Measurements from ENCODE around the gene RBMS1. TPM values are rescaled to one million over a fixed set of nuclear protein-coding genes. Genes with fewer than 3 reads are reported as not detected.

The RBMS1 gene
- total RNA-seq, 2 donors from 2014 or later = 108 to 110 TPM

DNA sequence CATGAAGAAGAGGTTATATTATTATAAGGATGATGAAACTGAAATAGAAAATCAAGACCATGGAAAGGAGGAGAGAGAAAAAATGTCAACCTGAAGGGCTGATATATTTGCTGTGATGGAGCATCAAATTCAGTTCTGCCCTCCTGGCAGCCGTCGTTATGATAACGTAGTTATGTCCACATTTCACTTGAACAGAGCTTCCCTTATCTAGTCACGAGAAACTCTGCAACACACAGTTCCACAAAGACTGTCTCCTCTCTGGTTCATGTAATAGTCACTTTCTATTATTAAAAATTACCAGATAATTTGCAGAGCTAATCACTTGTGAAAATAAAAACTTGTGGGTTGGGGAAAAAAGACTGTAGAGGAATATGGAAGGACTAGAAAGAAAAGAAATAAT lies 19.5 kb upstream of the RBMS1 start:
- Mint-ChIP-seq H3K36me3 (ENCODE audit: low read depth) (peaks cover 3% of the 10 kb centered on the region), H3K27me3 (no peaks in the 10 kb centered on the region), H3K27ac (no peak overlapping the region), H3K4me3 (no peak overlapping the region), H3K4me1 (peaks cover 14% of the 10 kb centered on the region)
- DNase-seq (no peak), ATAC-seq (no peak)
- no peaks in the 10 kb centered on the region for H3K9me3 ChIP-seq (ENCODE audit: control insufficient read depth, low read length, poor library complexity, severe bottlenecking)

DNA sequence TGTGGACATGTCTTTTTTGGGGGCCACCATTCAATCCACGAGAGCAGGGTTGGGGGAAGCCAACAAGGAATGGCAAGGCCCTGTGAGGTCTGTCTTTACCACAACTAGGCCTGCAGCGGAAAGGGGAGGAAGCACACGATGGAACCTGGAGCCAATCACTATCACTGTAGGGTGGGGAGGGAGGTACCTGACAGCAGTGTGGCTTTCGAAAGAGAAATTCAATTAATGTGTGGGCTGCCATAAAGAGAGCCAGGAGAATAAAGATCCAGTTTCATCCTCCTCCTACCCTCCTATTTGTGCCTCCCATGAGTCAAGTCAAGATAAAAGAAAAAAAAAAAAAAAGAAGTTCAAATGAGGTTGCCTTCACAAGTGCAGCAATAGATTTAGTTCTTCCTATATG lies 18.9 kb upstream of the RBMS1 start:
- Mint-ChIP-seq H3K36me3 (ENCODE audit: low read depth) (peaks cover 3% of the 10 kb centered on the region), H3K27me3 (no peaks in the 10 kb centered on the region), H3K4me3 (no peak overlapping the region), H3K4me1 (peaks cover 14% of the 10 kb centered on the region), H3K27ac (no peak overlapping the region)
- no peaks in the 10 kb centered on the region for H3K9me3 ChIP-seq (ENCODE audit: control insufficient read depth, low read length, poor library complexity, severe bottlenecking)
- DNase-seq (no peak), ATAC-seq (no peak)

DNA sequence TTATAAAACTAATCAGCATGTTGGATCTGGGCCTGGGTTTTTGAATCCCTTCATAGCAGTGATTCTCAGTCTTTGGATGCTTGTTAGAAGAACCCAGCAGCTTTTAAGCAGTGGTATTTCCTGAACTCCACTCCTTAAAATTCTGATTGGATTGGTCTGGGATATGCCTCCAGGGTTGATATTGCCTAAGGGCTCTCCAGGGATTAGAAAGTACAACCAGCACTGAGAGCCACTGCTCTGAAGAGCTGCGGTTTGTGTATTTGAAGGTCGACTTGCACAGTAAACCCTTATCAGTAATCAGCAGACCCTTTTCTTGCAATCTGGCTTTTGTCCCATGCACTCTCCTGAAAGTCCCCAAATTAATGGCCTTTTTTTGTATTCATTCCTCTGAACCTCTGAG lies 17.0 kb upstream of the RBMS1 start:
- Mint-ChIP-seq H3K4me1 (peaks cover 14% of the 10 kb centered on the region), H3K27ac (no peak overlapping the region), H3K27me3 (no peaks in the 10 kb centered on the region), H3K36me3 (ENCODE audit: low read depth) (peaks cover 3% of the 10 kb centered on the region), H3K4me3 (no peak overlapping the region)
- no peaks in the 10 kb centered on the region for H3K9me3 ChIP-seq (ENCODE audit: control insufficient read depth, low read length, poor library complexity, severe bottlenecking)
- DNase-seq (no peak), ATAC-seq (no peak)

DNA sequence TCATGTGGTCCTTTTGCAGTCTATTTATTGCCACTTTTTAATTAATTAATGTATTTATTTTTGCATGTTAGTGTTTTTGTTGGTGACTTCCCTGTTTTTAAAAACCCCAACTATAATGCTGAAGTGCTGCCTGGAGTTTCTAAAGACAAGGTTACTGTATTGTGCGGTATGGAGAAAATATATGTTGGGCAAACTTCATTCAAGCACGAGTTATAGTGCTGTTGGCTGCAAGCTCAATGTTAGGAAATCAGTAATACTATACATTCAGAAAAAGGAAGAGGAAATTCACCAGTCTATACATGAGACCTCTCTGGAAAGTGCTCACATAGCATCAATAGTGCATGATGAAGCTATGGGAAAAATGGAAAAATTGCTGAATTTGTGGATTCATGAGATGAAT lies 15.4 kb upstream of the RBMS1 start:
- peaks cover 14% of the 10 kb centered on the region for H3K4me1 Mint-ChIP-seq
- H3K27me3 Mint-ChIP-seq = no peaks in the 10 kb centered on the region

DNA sequence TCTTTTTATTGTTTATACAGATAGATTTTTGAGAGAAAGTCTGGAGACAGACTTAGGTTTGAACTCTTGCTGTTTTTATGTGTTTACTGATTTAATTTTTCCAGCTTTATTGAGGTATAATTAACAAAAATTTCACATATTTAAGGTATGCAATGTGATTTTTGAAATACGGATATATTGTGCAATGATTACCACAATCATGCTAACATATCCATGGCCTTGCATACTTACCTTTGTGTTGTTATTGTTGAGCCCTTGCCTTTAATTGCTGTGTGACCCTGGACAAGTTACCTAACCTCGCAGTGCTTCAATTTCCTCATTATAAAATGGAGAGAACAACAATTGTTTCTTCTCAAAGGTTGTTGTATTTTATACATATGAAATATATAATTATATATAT lies 13.9 kb upstream of the RBMS1 start:
- no peak overlapping the region for H3K4me3 Mint-ChIP-seq
- H3K27ac Mint-ChIP-seq = no peak overlapping the region
- peaks cover 14% of the 10 kb centered on the region for H3K4me1 Mint-ChIP-seq
- DNase-seq = no peak
- no peak for ATAC-seq
- no peaks in the 10 kb centered on the region for H3K9me3 ChIP-seq (ENCODE audit: control insufficient read depth, low read length, poor library complexity, severe bottlenecking)
- no peaks in the 10 kb centered on the region for H3K36me3 Mint-ChIP-seq (ENCODE audit: low read depth)
- H3K27me3 Mint-ChIP-seq = no peaks in the 10 kb centered on the region

More for the DNA sequence above, 15.4 kb upstream of the RBMS1 start:
- no peaks in the 10 kb centered on the region for H3K9me3 ChIP-seq (ENCODE audit: control insufficient read depth, low read length, poor library complexity, severe bottlenecking)
- Mint-ChIP-seq H3K4me3 (no peak overlapping the region), H3K36me3 (ENCODE audit: low read depth) (no peaks in the 10 kb centered on the region), H3K27ac (no peak overlapping the region)
- DNase-seq (no peak), ATAC-seq (no peak)

DNA sequence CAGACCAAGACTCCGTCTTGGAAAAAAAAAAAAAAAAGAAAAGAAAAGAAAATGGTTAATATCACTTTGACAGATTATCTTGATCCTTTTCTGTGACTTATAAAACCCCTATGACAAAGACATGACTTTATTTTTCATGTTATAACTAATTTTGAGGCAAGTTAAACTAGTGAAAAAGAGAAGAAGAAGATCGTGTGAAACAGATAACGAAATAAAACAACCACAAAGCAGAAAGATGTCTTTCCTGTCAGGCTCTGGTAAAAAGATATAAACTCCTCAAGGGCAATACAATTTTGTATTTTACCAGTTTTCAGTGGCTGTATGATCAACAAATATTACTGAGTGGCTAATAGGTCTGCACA lies 13.4 kb upstream of the RBMS1 start:
- H3K4me3 Mint-ChIP-seq = peak overlapping the region; percentile 56
- ATAC-seq (no peak), DNase-seq (no peak)
- H3K36me3 Mint-ChIP-seq (ENCODE audit: low read depth) = no peaks in the 10 kb centered on the region
- no peaks in the 10 kb centered on the region for H3K27me3 Mint-ChIP-seq
- no peaks in the 10 kb centered on the region for H3K9me3 ChIP-seq (ENCODE audit: control insufficient read depth, low read length, poor library complexity, severe bottlenecking)
- peaks cover 14% of the 10 kb centered on the region for H3K4me1 Mint-ChIP-seq
- peak overlapping the region; percentile 95 for H3K27ac Mint-ChIP-seq

DNA sequence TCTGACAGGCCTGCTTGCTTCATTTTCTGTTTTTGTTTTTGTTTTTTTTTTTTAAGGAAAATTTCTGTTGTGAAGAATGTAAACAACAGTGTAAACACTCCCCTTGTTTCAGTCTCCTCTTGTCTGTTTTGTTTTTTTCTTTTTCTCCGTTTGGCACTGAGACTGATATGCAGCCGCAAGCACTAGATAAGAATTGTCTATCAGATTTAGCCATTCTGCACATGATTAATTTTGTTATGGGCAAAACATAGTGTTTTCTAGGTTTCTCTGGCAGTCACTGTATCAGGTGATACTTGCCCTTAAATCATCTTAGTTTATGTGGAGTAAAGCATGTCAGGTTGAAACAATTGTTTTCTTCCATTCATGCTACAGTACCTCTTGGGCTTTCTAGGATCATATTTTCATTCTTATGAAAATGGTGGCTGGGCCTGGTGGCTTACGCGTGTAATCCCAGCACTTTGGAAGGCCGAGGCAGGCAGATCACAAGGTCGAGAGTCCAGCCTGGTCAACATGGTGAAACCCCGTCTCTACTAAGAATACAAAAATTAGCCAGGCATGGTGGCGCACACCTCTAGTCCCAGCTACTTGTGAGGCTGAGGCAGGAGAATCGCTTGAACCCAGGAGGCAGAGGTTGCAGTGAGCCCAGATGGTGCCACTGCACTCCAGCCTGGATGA lies 12.9 kb upstream of the RBMS1 start:
- DNase-seq = no peak
- Mint-ChIP-seq H3K4me1 (peaks cover 14% of the 10 kb centered on the region), H3K27me3 (no peaks in the 10 kb centered on the region), H3K4me3 (peak overlapping the region; percentile 56), H3K36me3 (ENCODE audit: low read depth) (no peaks in the 10 kb centered on the region), H3K27ac (peak overlapping the region; percentile 95)
- ATAC-seq = no peak
- H3K9me3 ChIP-seq (ENCODE audit: control insufficient read depth, low read length, poor library complexity, severe bottlenecking) = no peaks in the 10 kb centered on the region

DNA sequence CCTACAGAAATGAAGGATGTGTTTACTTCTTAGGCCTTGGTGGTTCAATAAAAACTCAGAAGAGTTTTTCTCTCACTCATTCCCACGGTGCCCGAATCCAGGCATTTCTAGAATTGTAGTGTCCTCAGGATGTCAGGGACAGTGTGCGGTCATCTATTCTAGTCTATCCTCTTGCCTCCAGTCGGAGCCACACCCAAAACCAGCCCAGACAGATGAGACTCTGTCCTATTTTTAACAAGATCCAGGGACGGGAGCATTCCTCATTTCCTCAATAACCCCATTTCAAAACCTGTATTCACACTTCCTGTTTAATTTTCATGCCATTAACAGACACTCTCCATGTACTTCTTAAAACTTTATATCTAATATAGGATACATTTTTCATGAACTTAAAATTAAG lies 11.6 kb upstream of the RBMS1 start:
- no peak overlapping the region for H3K4me3 Mint-ChIP-seq
- H3K36me3 Mint-ChIP-seq (ENCODE audit: low read depth) = no peaks in the 10 kb centered on the region
- ATAC-seq (no peak), DNase-seq (no peak)
- H3K27me3 Mint-ChIP-seq = no peaks in the 10 kb centered on the region
- H3K4me1 Mint-ChIP-seq = peaks cover 12% of the 10 kb centered on the region
- H3K27ac Mint-ChIP-seq = no peak overlapping the region
- no peaks in the 10 kb centered on the region for H3K9me3 ChIP-seq (ENCODE audit: control insufficient read depth, low read length, poor library complexity, severe bottlenecking)

DNA sequence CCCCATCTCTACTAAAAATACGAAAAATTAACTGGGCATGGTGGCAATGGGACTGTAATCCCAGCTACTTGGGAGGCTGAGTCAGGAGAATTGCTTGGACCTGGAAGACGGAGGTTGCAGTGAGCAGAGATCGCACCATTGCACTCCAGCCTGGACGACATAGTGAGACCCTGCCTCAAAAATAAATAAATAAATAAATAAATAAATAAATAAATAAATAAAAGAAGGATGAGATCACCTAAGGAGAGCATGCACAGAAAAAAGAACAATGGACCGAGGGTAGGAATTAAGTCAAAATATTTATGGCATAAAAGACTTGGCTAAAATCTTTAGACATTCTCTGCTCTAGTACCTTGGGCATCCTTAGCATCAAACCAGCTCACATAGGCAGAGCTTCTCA lies 8.9 kb upstream of the RBMS1 start:
- no peaks in the 10 kb centered on the region for H3K9me3 ChIP-seq (ENCODE audit: control insufficient read depth, low read length, poor library complexity, severe bottlenecking)
- H3K27me3 Mint-ChIP-seq = no peaks in the 10 kb centered on the region
- no peak overlapping the region for H3K27ac Mint-ChIP-seq
- H3K4me1 Mint-ChIP-seq = peaks cover 14% of the 10 kb centered on the region
- no peak for ATAC-seq
- no peak for DNase-seq
- no peak overlapping the region for H3K4me3 Mint-ChIP-seq
- H3K36me3 Mint-ChIP-seq (ENCODE audit: low read depth) = no peaks in the 10 kb centered on the region

DNA sequence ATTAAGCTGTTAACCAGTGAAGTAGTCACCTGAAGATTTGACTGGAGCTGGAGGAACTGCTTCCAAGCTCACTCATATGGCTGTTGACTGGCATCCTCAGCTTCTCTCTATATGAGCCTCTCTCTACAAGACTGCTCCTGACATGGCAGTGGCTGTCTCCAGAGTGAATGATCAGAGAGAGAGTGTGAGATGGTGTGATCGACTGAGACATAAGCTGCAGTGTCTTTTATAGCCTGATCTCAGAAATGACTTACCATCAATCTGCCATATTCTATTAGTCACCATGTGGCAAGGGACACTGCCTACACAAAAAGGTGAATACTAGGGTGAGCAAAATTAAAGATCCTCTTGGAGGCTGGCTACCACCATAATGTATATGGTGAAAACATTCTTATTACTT lies 7.8 kb upstream of the RBMS1 start:
- no peaks in the 10 kb centered on the region for H3K27me3 Mint-ChIP-seq
- H3K9me3 ChIP-seq (ENCODE audit: control insufficient read depth, low read length, poor library complexity, severe bottlenecking) = no peaks in the 10 kb centered on the region
- no peak overlapping the region for H3K4me3 Mint-ChIP-seq
- H3K4me1 Mint-ChIP-seq = peaks cover 9% of the 10 kb centered on the region
- no peak overlapping the region for H3K27ac Mint-ChIP-seq
- no peaks in the 10 kb centered on the region for H3K36me3 Mint-ChIP-seq (ENCODE audit: low read depth)
- DNase-seq (no peak), ATAC-seq (no peak)

DNA sequence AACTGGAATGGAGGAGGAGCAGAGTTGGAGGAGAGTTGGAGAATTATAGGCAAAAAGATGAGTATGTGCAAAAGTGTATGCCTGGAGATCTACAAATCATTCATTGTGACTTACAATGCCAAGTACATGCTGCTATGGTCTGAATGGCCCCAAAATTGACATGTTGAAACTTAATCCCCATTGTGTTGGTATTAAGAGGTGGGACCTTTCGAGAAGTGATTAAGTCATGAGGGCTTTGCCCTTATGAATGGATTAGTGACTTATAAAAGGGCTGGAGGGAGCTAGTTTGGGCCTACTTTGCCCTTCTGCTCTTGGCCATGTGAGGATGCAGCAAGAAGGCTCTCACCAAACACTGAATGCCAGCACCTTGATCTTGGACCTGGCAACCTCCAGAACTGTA lies 6.3 kb upstream of the RBMS1 start:
- H3K9me3 ChIP-seq (ENCODE audit: control insufficient read depth, low read length, poor library complexity, severe bottlenecking) = no peaks in the 10 kb centered on the region
- Mint-ChIP-seq H3K4me1 (peaks cover 10% of the 10 kb centered on the region), H3K27ac (no peak overlapping the region), H3K4me3 (no peak overlapping the region), H3K27me3 (no peaks in the 10 kb centered on the region), H3K36me3 (ENCODE audit: low read depth) (no peaks in the 10 kb centered on the region)
- no peak for DNase-seq
- no peak for ATAC-seq

DNA sequence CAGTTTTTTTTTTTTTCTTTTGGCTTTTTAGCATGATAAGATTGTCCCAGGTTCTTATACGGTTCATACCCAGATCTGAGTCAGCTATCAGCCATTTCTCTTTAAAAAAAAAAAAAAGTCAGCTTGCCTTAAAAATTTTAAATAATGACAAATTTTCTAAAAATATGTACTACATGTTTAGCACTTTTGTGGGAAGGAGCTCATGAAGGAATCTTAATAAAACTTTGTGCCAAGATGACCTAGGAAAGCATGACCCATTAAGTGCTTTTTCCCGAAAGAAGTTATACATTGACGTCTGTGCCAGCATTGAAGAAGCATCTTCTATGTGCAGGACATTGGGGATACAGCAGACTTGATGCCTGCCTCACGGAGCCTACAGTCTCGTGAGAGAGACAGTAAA lies 4.5 kb upstream of the RBMS1 start:
- no peaks in the 10 kb centered on the region for H3K36me3 Mint-ChIP-seq (ENCODE audit: low read depth)
- H3K4me3 Mint-ChIP-seq = no peak overlapping the region
- no peaks in the 10 kb centered on the region for H3K9me3 ChIP-seq (ENCODE audit: control insufficient read depth, low read length, poor library complexity, severe bottlenecking)
- no peak for ATAC-seq
- no peak overlapping the region for H3K27ac Mint-ChIP-seq
- peaks cover 10% of the 10 kb centered on the region for H3K4me1 Mint-ChIP-seq
- H3K27me3 Mint-ChIP-seq = no peaks in the 10 kb centered on the region
- no peak for DNase-seq

DNA sequence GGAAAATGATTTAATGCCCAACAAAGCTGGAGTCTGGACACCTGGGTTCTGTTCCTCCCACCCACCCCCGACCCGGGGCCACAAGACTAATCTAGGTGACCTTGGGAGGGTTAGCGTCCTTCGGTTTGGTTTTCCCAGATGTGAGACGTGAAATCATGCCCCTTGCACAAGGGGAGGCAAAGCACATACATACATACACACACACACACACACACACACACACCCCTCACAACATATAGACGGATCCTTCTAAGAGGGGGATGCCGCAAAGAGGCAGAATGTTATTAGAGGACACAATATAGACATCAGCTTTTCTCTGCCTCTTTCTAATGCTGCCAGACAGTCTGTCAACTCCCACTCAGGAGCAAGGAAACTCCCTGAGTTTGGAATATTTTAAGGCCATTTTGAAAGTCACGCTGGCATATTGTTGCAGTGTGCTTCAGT lies 616 bp upstream of the RBMS1 start:
- ATAC-seq (no peak), DNase-seq (no peak)
- Mint-ChIP-seq H3K27me3 (no peaks in the 10 kb centered on the region), H3K36me3 (ENCODE audit: low read depth) (no peaks in the 10 kb centered on the region), H3K27ac (peak overlapping the region; percentile 93), H3K4me3 (peak overlapping the region; percentile 95), H3K4me1 (peaks cover 26% of the 10 kb centered on the region)
- H3K9me3 ChIP-seq (ENCODE audit: control insufficient read depth, low read length, poor library complexity, severe bottlenecking) = no peaks in the 10 kb centered on the region

DNA sequence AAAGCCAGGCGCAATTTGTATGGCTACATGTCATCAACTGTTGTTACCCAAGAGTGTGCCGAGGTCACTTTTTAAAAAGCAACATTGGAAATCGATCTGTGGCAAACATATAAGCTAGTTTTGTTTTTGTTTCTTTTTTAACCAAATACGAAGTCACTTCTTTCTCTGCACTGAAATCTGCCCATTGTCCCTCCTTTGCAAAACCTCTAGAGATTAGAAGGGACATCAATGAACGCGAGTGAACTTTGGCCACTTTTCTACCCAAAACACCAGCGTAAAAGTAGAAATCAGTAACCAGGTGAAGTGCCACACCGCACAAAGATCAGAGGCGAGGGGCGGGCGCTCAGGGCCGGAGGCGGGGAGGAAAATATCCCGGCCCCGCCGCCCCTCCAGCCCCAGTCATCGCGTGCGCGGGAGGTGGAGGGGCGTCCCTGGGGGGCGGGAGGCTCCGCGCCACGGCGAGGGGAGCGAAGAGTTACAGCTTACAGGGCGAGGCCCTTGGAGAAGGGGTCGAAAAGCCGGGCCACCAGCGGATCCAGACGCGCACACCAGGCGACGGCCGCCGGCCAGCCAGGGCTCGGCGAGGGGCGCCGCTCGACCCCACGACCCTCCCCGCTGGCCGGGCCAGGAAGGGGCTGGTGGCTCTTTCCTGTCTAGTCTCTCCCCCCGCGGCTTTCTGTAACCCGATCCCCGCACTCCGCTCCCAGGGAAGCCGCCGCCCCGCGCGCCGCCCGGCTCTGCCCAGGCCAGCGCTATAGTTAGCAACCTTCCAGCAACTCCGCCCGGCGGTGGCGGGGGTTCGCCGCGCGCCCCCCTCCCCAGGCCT lies 993 bp downstream of the RBMS1 start:
- Mint-ChIP-seq H3K4me3 (peak overlapping the region; percentile 95), H3K27me3 (no peaks in the 10 kb centered on the region), H3K27ac (peak overlapping the region; percentile 93), H3K36me3 (ENCODE audit: low read depth) (no peaks in the 10 kb centered on the region), H3K4me1 (peaks cover 36% of the 10 kb centered on the region)
- peak; percentile 38 to 64 (median 56) for DNase-seq
- peak; percentile 78 for ATAC-seq
- no peaks in the 10 kb centered on the region for H3K9me3 ChIP-seq (ENCODE audit: control insufficient read depth, low read length, poor library complexity, severe bottlenecking)

Data from T-helper 17 cell (primary cell).